Caco-2 (cell line): ENCODE measurements around the gene MED26. TPM values are rescaled to one million over a fixed set of nuclear protein-coding genes. Genes with fewer than 3 reads are reported as not detected.

Experiments used
- BruUV-seq: library from RNA; stranded (reverse); fragments of 400-500 nt; replicated peaks from 2 replicates; lab custom pipeline; 2021; lab: Mats Ljungman, UMichigan
- CTCF ChIA-PET: fragments of 300-600 bp; sonication (Branson Sonifier 250); formaldehyde crosslinking; loops from one replicate; lab custom pipeline; 2022; ENCODE audit warnings: antibody characterized with exemption; lab: Charles Lee
- POLR2A ChIA-PET: fragments of 300-600 bp; sonication (Branson Sonifier 250); formaldehyde crosslinking; loops from one replicate; lab custom pipeline; 2022; ENCODE audit warnings: antibody characterized with exemption; lab: Charles Lee
- DNase-seq, 2 experiments: peaks; one replicate each; pipeline versions ENCODE4 v3.0.0 to v3.0.0-alpha.2; 2020 to 2022
- H3K27me3 ChIP-seq: replicated peaks from 2 replicates; pipeline ENCODE4 v1.6.0; 2011; ENCODE audit warnings: low read length; ENCODE audit not compliant: control insufficient read depth, insufficient read depth
- H3K36me3 ChIP-seq: 2 replicates; pipeline ENCODE4 v1.5.1; 2011; ENCODE audit warnings: low read length; ENCODE audit not compliant: control insufficient read depth, insufficient read depth
- H3K4me1 ChIP-seq: fragments of 250-450 bp; sonication (Bioruptor Pico); 2 replicates; pipeline ENCODE4 v1.5.1; 2020; ENCODE audit warnings: mild to moderate bottlenecking
- H3K4me3 ChIP-seq: 2 replicates; pipeline ENCODE4 v1.5.1; 2011; ENCODE audit warnings: low read depth, mild to moderate bottlenecking, control low read depth, low read length
- H3K9me3 ChIP-seq: fragments of 250-450 bp; sonication (Bioruptor Pico); 2 replicates; pipeline ENCODE4 v1.5.1; 2020; ENCODE audit warnings: mild to moderate bottlenecking, moderate library complexity
- H3K27ac Mint-ChIP-seq: one replicate; pipeline ENCODE4 v1.8.0; 2022; ENCODE audit warnings: mixed read lengths; ENCODE audit not compliant: unreplicated experiment
- H3K27me3 Mint-ChIP-seq: one replicate; pipeline ENCODE4 v1.8.0; 2022; ENCODE audit warnings: mixed read lengths; ENCODE audit not compliant: insufficient read depth, unreplicated experiment
- H3K36me3 Mint-ChIP-seq: one replicate; pipeline ENCODE4 v1.8.0; 2022; ENCODE audit warnings: mild to moderate bottlenecking, mixed read lengths; ENCODE audit not compliant: insufficient read depth, unreplicated experiment
- H3K4me1 Mint-ChIP-seq: one replicate; pipeline ENCODE4 v1.8.0; 2022; ENCODE audit warnings: low read depth, mixed read lengths; ENCODE audit not compliant: unreplicated experiment
- H3K4me3 Mint-ChIP-seq: one replicate; pipeline ENCODE4 v1.8.0; 2022; ENCODE audit warnings: mild to moderate bottlenecking, moderate library complexity, mixed read lengths; ENCODE audit not compliant: unreplicated experiment
- H3K9me3 Mint-ChIP-seq: one replicate; pipeline ENCODE4 v1.8.0; 2022; ENCODE audit warnings: mixed read lengths; ENCODE audit not compliant: unreplicated experiment
- CTCF ChIP-seq, 2 experiments: fragments of 200-600 bp in 1 of 2; IDR thresholded peaks; 1 replicate in 1 of 2; 2 replicates in 1 of 2; pipeline versions ENCODE4 v1.5.1 to v1.8.0; 2011 to 2022; ENCODE audit warnings: antibody characterized with exemption in 1 of 2, control low read depth in 1 of 2, inconsistent platforms in 1 of 2, low read depth in 1 of 2, low read length in 1 of 2, mild to moderate bottlenecking in 1 of 2, moderate library complexity in 1 of 2; ENCODE audit not compliant: insufficient read depth in 1 of 2, severe bottlenecking in 1 of 2, unreplicated experiment in 1 of 2
- intact Hi-C: fragments of 100-400 bp; cut with micrococcal nuclease; formaldehyde crosslinking; loops from one replicate; pipeline ENCODE4 v1.10.0; 2022; ENCODE audit not compliant: unreplicated experiment
- total RNA-seq: library from RNA; stranded (reverse); gene quantifications from 2 replicates; pipeline ENCODE4 v1.2.3, GENCODE V29; 2022

The MED26 gene
- total RNA-seq, 1 experiment from 2014 or later = 11.4 TPM

DNA sequence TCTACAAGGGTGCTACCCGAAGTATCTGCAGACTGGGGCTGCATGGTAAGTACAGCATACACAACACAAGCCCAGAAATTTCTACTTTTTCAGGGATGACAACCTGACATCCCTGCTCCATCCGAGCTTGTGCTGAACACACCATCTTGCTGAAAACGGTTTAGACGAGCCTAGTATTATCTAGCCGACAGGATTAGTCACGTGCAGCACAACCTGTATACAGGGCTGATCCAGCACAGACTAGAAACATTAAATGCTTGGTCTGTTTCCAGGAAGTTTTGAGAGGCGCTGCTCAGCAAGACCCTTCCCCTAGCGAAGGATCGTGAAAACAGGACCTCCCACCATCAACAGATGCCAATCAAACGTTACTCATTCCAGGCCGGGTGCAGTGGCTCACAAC is 27.7 kb upstream of the MED26 start:
- H3K9me3 Mint-ChIP-seq = no peaks in the 10 kb centered on the region
- peaks cover 83% of the 10 kb centered on the region for H3K36me3 Mint-ChIP-seq
- BruUV-seq = no TSS peak
- ChIA-PET CTCF (no interaction called here), POLR2A (no interaction called here)
- TF ChIP-seq CTCF (IDR thresholded peaks at IDR 0.05; ENCODE audit: insufficient read depth in 1 of 2, low read depth in 1 of 2, low read length in 1 of 2, severe bottlenecking in 1 of 2, unreplicated experiment in 1 of 2) = no peak
- no peaks in the 10 kb centered on the region for H3K27me3 ChIP-seq
- no peaks in the 10 kb centered on the region for H3K4me1 ChIP-seq
- no peaks in the 10 kb centered on the region for H3K4me1 Mint-ChIP-seq
- no peak for DNase-seq
- H3K27ac Mint-ChIP-seq = no peak overlapping the region
- peaks cover 8% of the 10 kb centered on the region for H3K36me3 ChIP-seq
- no peak overlapping the region for H3K4me3 Mint-ChIP-seq
- no peaks in the 10 kb centered on the region for H3K9me3 ChIP-seq
- no peak overlapping the region for H3K4me3 ChIP-seq
- no peaks in the 10 kb centered on the region for H3K27me3 Mint-ChIP-seq
- intact Hi-C loops = no loop called here

GRCh38 chr19:16654627-16655026 is 26.6 kb upstream of the MED26 start:
- Histone ChIP-seq H3K4me1 (no peaks in the 10 kb centered on the region), H3K27me3 (no peaks in the 10 kb centered on the region), H3K36me3 (peaks cover 8% of the 10 kb centered on the region), H3K9me3 (no peaks in the 10 kb centered on the region), H3K4me3 (no peak overlapping the region)
- Mint-ChIP-seq H3K9me3 (no peaks in the 10 kb centered on the region), H3K27ac (no peak overlapping the region), H3K4me3 (no peak overlapping the region), H3K36me3 (peaks cover 83% of the 10 kb centered on the region), H3K27me3 (no peaks in the 10 kb centered on the region), H3K4me1 (no peaks in the 10 kb centered on the region)
- ChIA-PET POLR2A (interaction anchor here (0.6 to 1.0 kb wide), 2 partner anchors 16 to 102 kb away, joined by 3 to 5 read pairs; no protein-coding TSS in a partner anchor), CTCF (no interaction called here)
- no peak for DNase-seq
- no TSS peak for BruUV-seq
- intact Hi-C loops = no loop called here
- no peak for TF ChIP-seq CTCF (IDR thresholded peaks at IDR 0.05; ENCODE audit: insufficient read depth in 1 of 2, low read depth in 1 of 2, low read length in 1 of 2, severe bottlenecking in 1 of 2, unreplicated experiment in 1 of 2)

GRCh38 chr19:16654140-16654539 is 26.1 kb upstream of the MED26 start:
- no peak overlapping the region for H3K4me3 Mint-ChIP-seq
- intact Hi-C loops = no loop called here
- no peaks in the 10 kb centered on the region for H3K27me3 Mint-ChIP-seq
- no peaks in the 10 kb centered on the region for H3K27me3 ChIP-seq
- no peaks in the 10 kb centered on the region for H3K4me1 Mint-ChIP-seq
- no peak overlapping the region for H3K27ac Mint-ChIP-seq
- POLR2A ChIA-PET = interaction anchor here (0.6 to 1.0 kb wide), 2 partner anchors 16 to 102 kb away, joined by 3 to 5 read pairs; no protein-coding TSS in a partner anchor
- CTCF ChIA-PET = no interaction called here
- H3K4me1 ChIP-seq = no peaks in the 10 kb centered on the region
- H3K9me3 ChIP-seq = no peaks in the 10 kb centered on the region
- peaks cover 84% of the 10 kb centered on the region for H3K36me3 Mint-ChIP-seq
- no TSS peak for BruUV-seq
- no peak overlapping the region for H3K4me3 ChIP-seq
- peaks cover 8% of the 10 kb centered on the region for H3K36me3 ChIP-seq
- no peak for DNase-seq
- no peaks in the 10 kb centered on the region for H3K9me3 Mint-ChIP-seq
- TF ChIP-seq CTCF (IDR thresholded peaks at IDR 0.05; ENCODE audit: insufficient read depth in 1 of 2, low read depth in 1 of 2, low read length in 1 of 2, severe bottlenecking in 1 of 2, unreplicated experiment in 1 of 2) = no peak
